Measurements from ENCODE around the gene TTLL13. TPM values are rescaled to one million over a fixed set of nuclear protein-coding genes. Genes with fewer than 3 reads are reported as not detected.

Gene TTLL13
- total RNA-seq, 2 donors from 2014 or later = not detected

DNA sequence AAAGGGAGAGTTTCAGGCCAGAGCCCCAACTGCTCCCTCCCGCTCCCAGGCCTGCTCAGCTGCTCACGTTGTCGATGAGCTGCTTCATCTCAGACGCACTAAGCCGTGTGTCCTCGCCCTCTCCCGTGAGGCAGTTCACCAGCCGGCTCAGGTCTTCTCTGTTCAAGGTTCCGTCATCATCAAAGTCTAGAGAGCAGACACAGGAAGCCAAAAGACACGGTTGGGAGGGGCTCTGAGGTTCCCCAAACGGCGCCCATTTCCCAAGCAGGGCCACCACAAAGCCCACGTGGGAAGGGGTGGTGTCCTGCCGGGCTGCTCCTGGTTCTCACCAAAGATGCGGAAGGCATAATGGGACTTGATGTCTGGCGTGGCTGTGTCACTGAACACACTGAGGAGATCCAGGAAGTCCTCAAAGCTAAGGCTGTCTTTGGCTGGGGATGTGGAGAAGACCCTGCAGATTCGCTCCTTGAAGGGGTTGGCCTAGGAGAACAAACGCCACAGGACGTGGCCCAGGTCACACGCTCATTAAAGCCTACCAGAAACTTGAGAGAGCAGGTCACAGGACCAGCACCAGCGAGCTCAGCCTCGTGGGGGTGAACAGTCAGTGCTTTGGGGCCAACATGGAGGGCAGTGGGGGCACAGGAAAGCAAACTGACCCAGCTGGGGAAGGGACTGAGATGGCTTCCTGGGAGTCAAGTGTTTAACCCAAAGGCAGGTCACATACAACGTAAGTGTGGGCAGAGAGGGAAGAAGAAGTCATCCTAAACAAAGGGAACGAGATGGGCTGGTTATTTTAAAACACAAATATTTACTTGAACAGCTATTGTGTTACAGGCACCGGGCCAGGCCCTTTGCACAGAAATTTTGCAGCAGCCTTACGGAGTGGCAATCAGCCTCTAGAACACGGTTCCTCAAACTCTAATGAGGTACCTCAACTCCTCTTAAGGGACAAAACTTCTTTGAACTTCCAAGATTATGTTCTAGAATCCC is 18.0 kb upstream of the TTLL13 start:
- TF ChIP-seq, protein P1, sequence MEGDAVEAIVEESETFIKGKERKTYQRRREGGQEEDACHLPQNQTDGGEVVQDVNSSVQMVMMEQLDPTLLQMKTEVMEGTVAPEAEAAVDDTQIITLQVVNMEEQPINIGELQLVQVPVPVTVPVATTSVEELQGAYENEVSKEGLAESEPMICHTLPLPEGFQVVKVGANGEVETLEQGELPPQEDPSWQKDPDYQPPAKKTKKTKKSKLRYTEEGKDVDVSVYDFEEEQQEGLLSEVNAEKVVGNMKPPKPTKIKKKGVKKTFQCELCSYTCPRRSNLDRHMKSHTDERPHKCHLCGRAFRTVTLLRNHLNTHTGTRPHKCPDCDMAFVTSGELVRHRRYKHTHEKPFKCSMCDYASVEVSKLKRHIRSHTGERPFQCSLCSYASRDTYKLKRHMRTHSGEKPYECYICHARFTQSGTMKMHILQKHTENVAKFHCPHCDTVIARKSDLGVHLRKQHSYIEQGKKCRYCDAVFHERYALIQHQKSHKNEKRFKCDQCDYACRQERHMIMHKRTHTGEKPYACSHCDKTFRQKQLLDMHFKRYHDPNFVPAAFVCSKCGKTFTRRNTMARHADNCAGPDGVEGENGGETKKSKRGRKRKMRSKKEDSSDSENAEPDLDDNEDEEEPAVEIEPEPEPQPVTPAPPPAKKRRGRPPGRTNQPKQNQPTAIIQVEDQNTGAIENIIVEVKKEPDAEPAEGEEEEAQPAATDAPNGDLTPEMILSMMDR (IDR thresholded peaks at IDR 0.05) = no peak
- Histone ChIP-seq H3K27ac (no peak overlapping the region), H3K27me3 (replicated peaks; ENCODE audit: insufficient read depth) (no peaks in the 10 kb centered on the region), H3K36me3 (peaks cover 35% of the 10 kb centered on the region), H3K4me1 (ENCODE audit: control insufficient read depth in 1 of 2, low read depth in 2 of 2) (peaks cover 27 to 39% of the 10 kb centered on the region in 2 donors), H3K4me3 (no peak overlapping the region), H3K9me3 (no peaks in the 10 kb centered on the region)
- DNase-seq (ENCODE audit: low spot score) (no peak), ATAC-seq (ENCODE audit: insufficient number of reproducible peaks, low FRiP score, low read depth) (no peak)

GRCh38 chr15:90232196-90232595 is 17.2 kb upstream of the TTLL13 start:
- Histone ChIP-seq H3K27me3 (replicated peaks; ENCODE audit: insufficient read depth) (no peaks in the 10 kb centered on the region), H3K4me3 (peak overlapping the region; percentile 86), H3K4me1 (ENCODE audit: control insufficient read depth in 1 of 2, low read depth in 2 of 2) (peaks cover 27 to 39% of the 10 kb centered on the region in 2 donors), H3K9me3 (no peaks in the 10 kb centered on the region), H3K27ac (no peak overlapping the region), H3K36me3 (peaks cover 28% of the 10 kb centered on the region)
- DNase-seq (ENCODE audit: low spot score) (no peak), ATAC-seq (ENCODE audit: insufficient number of reproducible peaks, low FRiP score, low read depth) (no peak)
- TF ChIP-seq, protein P1 (IDR thresholded peaks at IDR 0.05) = no peak

GRCh38 chr15:90232941-90233386 is 16.4 kb upstream of the TTLL13 start:
- Histone ChIP-seq H3K9me3 (no peaks in the 10 kb centered on the region), H3K27me3 (replicated peaks; ENCODE audit: insufficient read depth) (no peaks in the 10 kb centered on the region), H3K4me3 (peak overlapping the region; percentile 86), H3K27ac (peak overlapping the region; percentile 88 to 92), H3K4me1 (ENCODE audit: control insufficient read depth in 1 of 2, low read depth in 2 of 2) (peaks cover 27 to 39% of the 10 kb centered on the region in 2 donors), H3K36me3 (peaks cover 20% of the 10 kb centered on the region)
- TF ChIP-seq, protein P1 (IDR thresholded peaks at IDR 0.05) = no peak
- ATAC-seq (ENCODE audit: insufficient number of reproducible peaks, low FRiP score, low read depth) (no peak), DNase-seq (ENCODE audit: low spot score) (no peak)

DNA sequence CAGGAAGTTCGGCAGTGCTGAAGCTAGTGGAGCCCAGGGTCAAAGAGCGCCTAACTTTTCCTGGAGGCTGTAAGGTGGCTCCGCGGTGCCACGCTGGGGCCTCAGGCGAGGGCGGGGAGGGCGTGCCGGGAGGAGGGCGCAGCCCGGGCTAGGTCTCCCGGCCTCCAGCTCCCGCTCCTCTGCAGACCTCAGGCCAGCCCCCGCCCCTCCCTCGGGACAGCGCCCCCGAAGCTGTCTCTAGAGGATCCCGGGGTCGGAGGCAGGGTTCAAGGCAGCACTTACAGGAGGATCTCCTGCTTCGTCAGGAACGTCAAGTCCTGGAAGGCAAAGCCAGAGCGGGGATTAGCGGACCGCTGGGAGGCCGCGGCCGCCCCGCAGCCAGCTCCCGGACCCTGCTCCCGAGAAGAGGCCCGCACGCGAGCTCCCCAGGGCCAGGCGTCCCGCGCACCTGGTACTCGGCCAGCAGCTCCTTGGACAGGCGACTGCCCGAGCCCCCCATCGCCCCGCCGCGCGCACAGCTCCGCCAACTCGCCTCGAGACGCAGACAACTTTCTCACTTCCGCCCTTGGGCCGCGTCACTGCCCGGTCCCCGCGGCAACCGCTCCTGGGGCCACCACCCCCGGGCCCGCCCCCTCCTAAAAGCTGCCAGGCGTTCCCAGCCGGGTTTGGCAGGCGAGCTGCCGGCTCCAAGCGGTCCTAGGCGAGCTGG is 15.8 kb upstream of the TTLL13 start, which contains the start of gene CIB1:
Gene CIB1 (minus strand): TSS at position 555 of the 709 bp plus-strand sequence. CDS start 56 bp downstream, at position 499.
- Histone ChIP-seq H3K27me3 (replicated peaks; ENCODE audit: insufficient read depth) (no peaks in the 10 kb centered on the region), H3K4me3 (peak within 1 kb of the TSS; percentile 86), H3K36me3 (peaks cover 16% of the 10 kb centered on the region), H3K4me1 (ENCODE audit: control insufficient read depth in 1 of 2, low read depth in 2 of 2) (peaks cover 27 to 39% of the 10 kb centered on the region in 2 donors), H3K9me3 (no peaks in the 10 kb centered on the region), H3K27ac (peak within 1 kb of the TSS; percentile 88 to 92)
- DNase-seq (ENCODE audit: low spot score) (peak; percentile 82), ATAC-seq (ENCODE audit: insufficient number of reproducible peaks, low FRiP score, low read depth) (peak; percentile 84)
- TF ChIP-seq, protein P1 (IDR thresholded peaks at IDR 0.05) = peak; percentile 36

Data from thoracic aorta (tissue), 2 donors.